Measurements from ENCODE around the gene HSPBP1. TPM values are rescaled to one million over a fixed set of nuclear protein-coding genes. Genes with fewer than 3 reads are reported as not detected.

Gene HSPBP1
- total and polyA plus RNA-seq, 2 of the 13 experiments (the other 11 are each of a cell fraction or from before 2014, with no cell fraction given), result 22.3 to 33.7 TPM

- TF ChIP-seq SMARCE1 (IDR thresholded peaks at IDR 0.05; ENCODE audit: borderline replicate concordance), result no peak
- no peak for TF ChIP-seq HMG20B (CRISPR knock-in tag; conservative IDR thresholded peaks at IDR 0.05)
- no peak for TF ChIP-seq ZNF230 (CRISPR knock-in tag; IDR thresholded peaks at IDR 0.05)
- no peak for TF ChIP-seq ZNF605 (CRISPR knock-in tag; IDR thresholded peaks at IDR 0.05)
- TF ChIP-seq ZBTB20 (CRISPR knock-in tag; IDR thresholded peaks at IDR 0.05; ENCODE audit: borderline replicate concordance, low read depth), result peak; percentile 64; the same call in 1 of the 2 replicates
- TF ChIP-seq FOXP4 (CRISPR knock-in tag; IDR thresholded peaks at IDR 0.05), result no peak
- no peak for TF ChIP-seq MTA1 (CRISPR knock-in tag; IDR thresholded peaks at IDR 0.05; ENCODE audit: borderline replicate concordance)
- peak; percentile 53 for TF ChIP-seq RBM39 (IDR thresholded peaks at IDR 0.05; ENCODE audit: low read depth, low read length, poor library complexity, severe bottlenecking)
- TF ChIP-seq TERF1 (CRISPR knock-in tag; IDR thresholded peaks at IDR 0.05), result no peak
- TF ChIP-seq HNRNPK (IDR thresholded peaks at IDR 0.05; ENCODE audit: low read depth, low read length, poor library complexity, severe bottlenecking), result peak; percentile 69
- no peak for TF ChIP-seq SNAPC2 (CRISPR knock-in tag; IDR thresholded peaks at IDR 0.05)
- no peak for TF ChIP-seq ZNF543 (CRISPR knock-in tag; IDR thresholded peaks at IDR 0.05)
- no peak for TF ChIP-seq ZBTB38 (CRISPR knock-in tag; IDR thresholded peaks at IDR 0.05)
- peak; percentile 73; the same call in 1 of the 2 replicates for TF ChIP-seq TFDP1 (CRISPR knock-in tag; IDR thresholded peaks at IDR 0.05; ENCODE audit: borderline replicate concordance)
- no peak for TF ChIP-seq ZNF468 (CRISPR knock-in tag; IDR thresholded peaks at IDR 0.05)
- no peak for TF ChIP-seq CEBPZ (IDR thresholded peaks at IDR 0.05; ENCODE audit: low read length)
- TF ChIP-seq ZNF556 (CRISPR knock-in tag; IDR thresholded peaks at IDR 0.05; ENCODE audit: borderline replicate concordance), result peak; percentile 41; the same call in 1 of the 2 replicates
- no peak; the same call in 1 of the 2 replicates for TF ChIP-seq KMT2A (CRISPR knock-in tag; IDR thresholded peaks at IDR 0.05)
- peak; percentile 80 for TF ChIP-seq TFDP2 (CRISPR knock-in tag; IDR thresholded peaks at IDR 0.05)
- TF ChIP-seq PLRG1 (conservative IDR thresholded peaks at IDR 0.05), result no peak
Observed at GRCh38 chr19:55279770-55280643, at the start of gene HSPBP1 (continued).

All from HepG2 (cell line).